Measurements from ENCODE around the gene THOP1.
"Not testable (repeated sequence)": the region's sequence is repeated elsewhere in the genome, so short reads cannot be mapped to it uniquely, and the experiment has no call there.

Gene THOP1

DNA sequence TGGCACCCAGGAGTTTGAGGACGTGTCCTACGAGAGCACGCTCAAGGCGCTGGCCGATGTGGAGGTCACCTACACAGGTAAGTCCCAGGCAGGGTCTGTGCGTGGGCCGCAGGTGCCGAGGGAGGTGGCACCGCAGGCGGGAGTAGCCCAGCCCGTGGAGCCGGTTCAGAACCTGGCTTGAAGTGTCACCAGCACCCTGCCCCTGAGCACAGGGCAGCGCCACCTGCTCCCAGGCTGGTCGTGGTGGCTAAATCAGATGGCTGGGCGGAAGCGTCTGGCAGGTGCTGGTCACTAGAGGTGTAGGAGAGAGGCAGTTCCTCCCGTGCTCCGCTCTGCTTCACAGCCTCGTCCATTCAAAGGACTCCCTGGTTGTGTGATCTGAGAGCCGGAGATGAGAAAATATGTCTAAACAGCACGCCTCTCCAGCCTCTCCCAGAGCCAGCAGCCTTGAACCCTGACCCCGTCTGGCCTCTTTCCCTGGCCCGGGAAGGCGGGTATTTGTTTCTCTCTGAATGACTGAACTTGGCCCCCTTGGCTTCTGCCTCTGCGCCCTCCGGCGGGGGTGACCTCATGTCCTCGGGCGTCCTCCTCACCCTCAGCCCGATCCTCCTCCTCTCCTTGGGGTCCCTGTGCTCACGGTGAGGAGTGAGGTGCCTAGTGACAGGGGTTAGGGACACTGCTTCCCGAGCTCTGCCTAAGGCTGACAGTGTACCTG, 5.4 kb downstream of the THOP1 start:
- Histone ChIP-seq H3K27ac (peak overlapping the region; percentile 82), H3K36me3 (peaks cover 70% of the 10 kb centered on the region), H3K27me3 (ENCODE audit: insufficient read depth, low read depth, severe bottlenecking) (no peaks in the 10 kb centered on the region), H3K4me3 (ENCODE audit: low read depth, low read length) (no peak overlapping the region), H3K9me3 (ENCODE audit: severe bottlenecking) (no peaks in the 10 kb centered on the region)
- no peak for TF ChIP-seq CTCF (IDR thresholded peaks at IDR 0.05; ENCODE audit: low read depth, low read length)
- no peak for DNase-seq

- H3K9me3 ChIP-seq (ENCODE audit: severe bottlenecking) = no peaks in the 10 kb centered on the region
- peak overlapping the region; percentile 82 for H3K27ac ChIP-seq
- H3K27me3 ChIP-seq (ENCODE audit: insufficient read depth, low read depth, severe bottlenecking) = no peaks in the 10 kb centered on the region
- H3K36me3 ChIP-seq = peaks cover 77% of the 10 kb centered on the region
- peak overlapping the region; percentile 3; the same call in 1 of the 2 replicates for H3K4me3 ChIP-seq (ENCODE audit: low read depth, low read length)
- 0 out of 2 replicates have a peak, but pooled peaks have one; percentile 32 for TF ChIP-seq CTCF (IDR thresholded peaks at IDR 0.05; ENCODE audit: low read depth, low read length)
- DNase-seq = peak; percentile 46
Measured at GRCh38 chr19:2791440-2791839, 6.1 kb downstream of the THOP1 start.

GRCh38 chr19:2791876-2792275, 6.6 kb downstream of the THOP1 start:
- Histone ChIP-seq H3K27me3 (ENCODE audit: insufficient read depth, low read depth, severe bottlenecking) (no peaks in the 10 kb centered on the region), H3K27ac (peak overlapping the region; percentile 82), H3K9me3 (ENCODE audit: severe bottlenecking) (no peaks in the 10 kb centered on the region), H3K4me3 (ENCODE audit: low read depth, low read length) (peak overlapping the region; percentile 3; the same call in 1 of the 2 replicates), H3K36me3 (peaks cover 81% of the 10 kb centered on the region)
- TF ChIP-seq CTCF (IDR thresholded peaks at IDR 0.05; ENCODE audit: low read depth, low read length) = no peak
- peak; percentile 91 for DNase-seq

DNA sequence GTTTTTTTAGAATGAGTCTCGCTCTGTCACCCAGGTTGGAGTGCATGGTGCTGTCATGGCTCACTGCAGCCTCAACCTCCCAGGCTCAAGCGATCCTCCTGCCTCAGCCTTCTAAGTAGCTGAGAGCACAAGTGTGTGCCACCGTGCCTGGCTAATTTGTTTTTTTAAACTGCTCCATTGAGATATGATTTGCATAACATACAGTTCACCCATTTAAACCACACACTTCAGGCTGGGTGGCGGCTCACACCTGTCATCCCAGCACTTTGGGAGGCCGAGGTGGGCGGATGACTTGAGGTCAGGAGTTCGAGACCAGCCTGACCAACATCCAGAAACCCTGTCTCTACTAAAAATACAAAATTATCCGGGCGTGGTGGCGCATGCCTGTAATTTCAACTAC, 7.4 kb downstream of the THOP1 start:
- peaks cover 83% of the 10 kb centered on the region for H3K36me3 ChIP-seq
- H3K27ac ChIP-seq = peak overlapping the region; percentile 82
- not testable (repeated sequence) for DNase-seq; H3K4me3 ChIP-seq (ENCODE audit: low read depth, low read length); H3K9me3 ChIP-seq (ENCODE audit: severe bottlenecking); H3K27me3 ChIP-seq (ENCODE audit: insufficient read depth, low read depth, severe bottlenecking)

DNA sequence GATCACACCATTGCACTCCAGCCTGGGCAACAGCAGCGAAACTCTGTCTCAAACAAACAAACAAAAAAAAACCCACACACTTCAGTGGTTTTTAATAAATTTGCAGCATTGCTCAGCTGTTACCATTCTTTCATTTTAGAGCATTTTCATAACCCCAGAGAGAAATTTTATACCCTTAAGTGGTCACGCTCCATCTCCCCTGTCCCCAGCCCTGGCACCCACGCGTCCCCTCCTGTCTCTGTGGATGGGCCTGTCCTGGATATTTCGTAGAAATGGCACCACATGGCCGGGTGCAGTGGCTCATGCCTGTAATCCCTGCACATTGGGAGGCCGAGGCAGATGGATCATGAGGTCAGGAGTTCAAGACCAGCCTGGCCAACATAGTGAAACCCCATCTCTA, 7.8 kb downstream of the THOP1 start:
- no peak for TF ChIP-seq CTCF (IDR thresholded peaks at IDR 0.05; ENCODE audit: low read depth, low read length)
- no peaks in the 10 kb centered on the region for H3K9me3 ChIP-seq (ENCODE audit: severe bottlenecking)
- H3K36me3 ChIP-seq = peaks cover 83% of the 10 kb centered on the region

DNA sequence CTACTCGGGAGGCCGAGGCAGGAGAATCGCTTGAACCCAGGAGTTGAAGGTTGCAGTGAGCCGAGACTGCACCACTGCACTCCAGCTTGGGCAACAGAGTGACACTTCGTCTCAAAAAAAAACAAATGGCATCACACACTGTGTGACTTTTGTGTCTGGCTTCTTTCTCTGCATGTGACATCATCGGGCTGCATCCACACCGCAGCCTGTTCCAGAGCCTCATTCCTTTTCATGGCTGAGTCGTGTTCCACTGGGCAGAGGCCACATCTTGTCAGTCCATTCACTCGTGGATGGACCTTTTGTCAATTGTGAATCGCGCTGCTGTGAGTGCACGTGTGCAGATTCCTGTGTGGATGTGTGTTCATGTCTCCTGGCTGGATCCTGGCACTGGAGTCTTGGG, 8.3 kb downstream of the THOP1 start:
- Histone ChIP-seq H3K27me3 (ENCODE audit: insufficient read depth, low read depth, severe bottlenecking) (no peaks in the 10 kb centered on the region), H3K9me3 (ENCODE audit: severe bottlenecking) (no peaks in the 10 kb centered on the region), H3K4me3 (ENCODE audit: low read depth, low read length) (no peak overlapping the region), H3K36me3 (peaks cover 83% of the 10 kb centered on the region), H3K27ac (no peak overlapping the region)
- no peak for TF ChIP-seq CTCF (IDR thresholded peaks at IDR 0.05; ENCODE audit: low read depth, low read length)
- DNase-seq = no peak

More for the DNA sequence above, 7.8 kb downstream of the THOP1 start:
- no peak overlapping the region; the same call in 1 of the 2 replicates for H3K27ac ChIP-seq
- H3K4me3 ChIP-seq (ENCODE audit: low read depth, low read length) = no peak overlapping the region
- no peaks in the 10 kb centered on the region for H3K27me3 ChIP-seq (ENCODE audit: insufficient read depth, low read depth, severe bottlenecking)
- DNase-seq = no peak
